Epithelial cell of proximal tubule (primary cell): ENCODE data around the gene C5orf24. TPM values are rescaled to one million over a fixed set of nuclear protein-coding genes. Genes with fewer than 3 reads are reported as not detected.

Source experiments
- DNase-seq: peaks from one replicate; pipeline ENCODE4 v3.0.0-alpha.2; 2011; ENCODE audit warnings: low read depth
- H3K4me3 ChIP-seq: 2 replicates; pipeline ENCODE4 v1.5.1; 2011; ENCODE audit warnings: low read depth, mild to moderate bottlenecking, low read length
- CTCF ChIP-seq: conservative IDR thresholded peaks from 2 replicates; pipeline ENCODE4 v1.5.1; 2012; ENCODE audit warnings: low read depth, mild to moderate bottlenecking, low read length
- total RNA-seq: library from RNA; depleted of rRNA; stranded (reverse); fragments of >200 nt; gene quantifications from 2 replicates; pipeline ENCODE4 v1.2.3, GENCODE V29; 2015

Gene C5orf24
- total RNA-seq, 1 donor from 2014 or later, result 38.5 TPM

GRCh38 chr5:134819407-134819963 lies 26.3 kb upstream of the C5orf24 start:
- TF ChIP-seq CTCF, result no peak
- no peak for DNase-seq
- no peak overlapping the region for H3K4me3 ChIP-seq

- H3K4me3 ChIP-seq, result no peak overlapping the region
- TF ChIP-seq CTCF, result no peak
- no peak for DNase-seq
Observed at GRCh38 chr5:134821841-134822240, 23.9 kb upstream of the C5orf24 start.

- no peak overlapping the region for H3K4me3 ChIP-seq
- no peak for DNase-seq
- TF ChIP-seq CTCF, result no peak
Observed at GRCh38 chr5:134824681-134825080, 21.1 kb upstream of the C5orf24 start.

- no peak for DNase-seq
- no peak for TF ChIP-seq CTCF
- no peak overlapping the region for H3K4me3 ChIP-seq
Observed at GRCh38 chr5:134825212-134825611, 20.6 kb upstream of the C5orf24 start.

- DNase-seq, result no peak
- no peak overlapping the region for H3K4me3 ChIP-seq
- TF ChIP-seq CTCF, result no peak
Observed at GRCh38 chr5:134833340-134834032, 12.3 kb upstream of the C5orf24 start.

GRCh38 chr5:134835623-134836022 lies 10.1 kb upstream of the C5orf24 start:
- H3K4me3 ChIP-seq, result no peak overlapping the region
- no peak for DNase-seq
- TF ChIP-seq CTCF, result no peak
